CD4-positive, alpha-beta T cell treated with Interleukin-21 for 1 hour (primary cell): ENCODE results near the gene CARD6.
A peak's percentile ranks its signal among the peaks of the same experiment; 100 is the strongest.
"Not testable (repeated sequence)": the region's sequence is repeated elsewhere in the genome, so short reads cannot be mapped to it uniquely, and the experiment has no call there.

ENCODE experiments used
- DNase-seq: peaks from one replicate; pipeline ENCODE4 v3.0.0-alpha.2; 2020

The CARD6 gene

DNA sequence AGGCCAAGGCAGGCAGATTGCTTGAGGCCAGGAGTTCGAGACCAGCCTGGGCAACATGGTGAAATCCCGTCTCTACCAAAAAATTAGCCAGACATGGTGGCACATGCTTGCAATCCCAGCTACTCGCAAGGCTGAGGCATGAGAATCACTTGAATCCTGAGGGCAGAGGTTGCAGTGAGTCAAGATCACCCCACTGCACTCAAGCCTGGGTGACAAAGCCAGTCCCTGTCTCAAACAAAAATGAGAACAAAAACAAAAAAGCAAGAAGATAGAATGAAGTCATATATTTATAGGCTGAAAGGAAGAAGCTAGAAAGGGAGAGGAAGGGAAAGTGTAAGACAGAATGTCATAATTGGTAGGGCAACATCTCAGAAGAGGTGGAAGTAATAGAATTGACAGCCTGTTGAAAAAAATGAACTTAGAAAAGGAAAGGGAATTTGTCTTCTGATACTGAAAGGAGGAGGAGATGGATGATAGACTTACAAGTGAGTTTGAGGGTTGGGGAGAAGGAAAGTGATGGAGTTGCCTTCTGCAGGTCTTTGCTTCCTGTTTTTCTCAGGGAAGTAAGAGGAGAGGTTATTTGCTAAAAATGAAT lies 32.2 kb downstream of the CARD6 start:
- no peak for DNase-seq

DNA sequence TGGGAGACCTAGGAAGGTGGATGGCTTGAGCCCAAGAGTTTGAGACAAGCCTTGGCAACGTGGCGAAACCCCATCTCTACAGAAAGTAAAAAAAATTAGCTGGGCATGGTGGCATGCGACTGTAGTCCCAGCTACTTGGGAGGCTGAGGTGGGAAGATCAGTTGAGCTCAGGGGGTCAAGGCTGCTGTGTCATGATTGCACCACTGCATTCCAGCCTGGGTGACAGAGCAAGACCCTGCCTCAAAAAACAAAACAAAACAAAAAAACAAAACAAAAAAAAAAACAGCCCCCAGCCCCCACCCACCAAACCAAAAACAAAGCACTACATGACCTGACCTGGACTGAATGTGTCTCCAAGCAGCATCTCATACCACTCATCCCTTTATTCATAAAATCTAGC lies 34.8 kb downstream of the CARD6 start:
- DNase-seq, result no peak

DNA sequence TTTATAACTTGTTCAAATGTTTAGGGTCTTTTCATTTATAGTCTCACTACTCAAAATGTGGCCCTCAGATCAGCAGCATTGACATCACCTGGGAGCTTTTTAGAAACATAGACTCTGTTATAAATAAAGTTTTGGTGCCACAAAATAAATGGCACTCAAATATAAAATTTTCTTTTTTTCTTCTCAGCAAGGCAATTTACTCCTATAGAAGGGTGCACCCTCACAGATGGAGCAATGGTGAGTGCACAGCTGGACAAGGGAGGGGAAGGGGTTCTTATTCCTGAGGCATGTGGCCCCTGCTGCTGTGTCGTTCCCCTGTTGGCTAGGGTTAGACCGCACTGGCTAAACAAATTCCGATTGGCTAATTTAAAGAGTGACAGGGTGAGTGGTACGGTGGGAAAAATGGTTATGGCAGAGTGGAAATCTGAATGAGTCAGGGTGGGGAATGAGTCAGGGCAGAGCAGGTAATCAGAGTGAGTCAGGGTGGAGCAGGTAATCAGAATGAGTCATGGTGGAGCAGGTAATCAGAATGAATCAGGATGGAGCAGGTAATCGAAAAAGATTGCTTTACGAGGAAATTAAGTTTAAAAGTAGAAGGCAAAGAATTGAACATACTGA lies 36.3 kb downstream of the CARD6 start:
- DNase-seq, result no peak

DNA sequence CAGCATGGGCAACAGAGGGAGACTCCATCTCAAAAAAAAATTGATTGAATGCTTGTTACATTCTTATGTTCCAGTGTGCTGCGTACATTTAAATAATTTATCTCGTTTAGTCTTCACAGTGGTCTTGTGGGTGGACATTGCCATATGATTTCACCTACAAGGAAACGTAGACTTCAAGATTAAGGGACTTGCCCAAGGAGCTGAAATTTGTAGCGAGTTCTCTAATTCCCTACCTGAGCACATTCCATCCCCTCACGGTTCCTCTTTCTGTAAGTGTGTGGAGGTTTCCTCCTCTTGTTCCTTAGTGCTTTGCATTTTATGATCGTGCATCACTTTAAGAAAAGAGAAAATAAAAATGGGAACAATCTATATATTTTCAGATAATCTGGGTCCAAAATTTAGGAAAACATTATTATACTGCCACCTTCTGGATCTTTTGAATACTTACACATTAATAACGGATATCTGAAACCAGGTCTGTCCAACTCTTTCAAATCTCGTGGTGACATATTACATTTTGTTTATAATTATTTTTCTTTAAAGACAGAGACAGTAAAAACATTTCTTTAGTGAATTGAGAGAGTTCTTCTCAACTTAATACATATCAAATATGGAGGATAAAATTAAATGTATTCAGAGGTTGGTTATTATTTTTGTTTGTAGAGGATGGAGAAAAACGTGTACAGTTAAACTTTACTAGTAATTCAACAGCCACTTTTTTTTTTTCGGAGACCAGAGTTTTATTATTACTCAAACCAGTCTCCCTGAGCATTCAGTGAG lies 38.2 kb downstream of the CARD6 start:
- DNase-seq, result peak; percentile 27

DNA sequence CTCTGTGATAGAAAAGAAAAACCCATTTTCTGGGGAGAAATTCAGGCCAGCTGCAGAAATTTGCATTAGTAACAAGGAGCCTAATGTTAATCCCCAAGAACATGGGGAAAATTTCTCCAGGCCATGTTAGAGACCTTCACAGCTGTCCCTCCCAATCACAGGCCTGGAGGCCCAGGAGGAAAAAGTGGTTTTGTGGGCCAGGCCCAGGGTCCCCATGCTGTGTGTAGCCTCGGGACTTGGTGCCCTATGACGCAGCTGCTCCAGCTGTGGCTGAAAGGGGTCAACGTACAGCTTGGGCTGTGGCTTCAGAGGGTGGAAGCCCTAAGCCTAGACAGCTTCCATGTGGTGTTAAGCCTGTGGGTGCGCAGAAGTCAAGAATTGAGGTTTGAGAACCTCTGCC lies 41.1 kb downstream of the CARD6 start:
- no peak for DNase-seq

DNA sequence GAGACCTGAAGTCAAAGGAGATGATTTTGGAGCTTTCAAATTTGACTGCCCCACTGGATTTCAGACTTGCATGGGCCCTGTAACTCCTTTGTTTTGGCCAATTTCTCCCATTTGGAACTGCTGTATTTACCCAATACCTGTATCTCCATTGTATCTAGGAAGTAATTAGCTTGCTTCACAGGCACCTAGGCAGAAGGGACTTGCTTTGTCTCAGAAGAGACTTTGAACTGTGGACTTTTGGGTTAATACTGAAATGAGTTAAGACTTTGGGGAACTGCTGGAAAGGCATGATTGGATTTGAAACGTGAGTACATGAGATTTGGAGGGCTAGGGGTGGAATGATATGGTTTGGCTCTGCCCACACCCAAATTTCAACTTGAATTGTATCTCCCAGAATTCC lies 41.9 kb downstream of the CARD6 start:
- DNase-seq, result not testable (repeated sequence)

DNA sequence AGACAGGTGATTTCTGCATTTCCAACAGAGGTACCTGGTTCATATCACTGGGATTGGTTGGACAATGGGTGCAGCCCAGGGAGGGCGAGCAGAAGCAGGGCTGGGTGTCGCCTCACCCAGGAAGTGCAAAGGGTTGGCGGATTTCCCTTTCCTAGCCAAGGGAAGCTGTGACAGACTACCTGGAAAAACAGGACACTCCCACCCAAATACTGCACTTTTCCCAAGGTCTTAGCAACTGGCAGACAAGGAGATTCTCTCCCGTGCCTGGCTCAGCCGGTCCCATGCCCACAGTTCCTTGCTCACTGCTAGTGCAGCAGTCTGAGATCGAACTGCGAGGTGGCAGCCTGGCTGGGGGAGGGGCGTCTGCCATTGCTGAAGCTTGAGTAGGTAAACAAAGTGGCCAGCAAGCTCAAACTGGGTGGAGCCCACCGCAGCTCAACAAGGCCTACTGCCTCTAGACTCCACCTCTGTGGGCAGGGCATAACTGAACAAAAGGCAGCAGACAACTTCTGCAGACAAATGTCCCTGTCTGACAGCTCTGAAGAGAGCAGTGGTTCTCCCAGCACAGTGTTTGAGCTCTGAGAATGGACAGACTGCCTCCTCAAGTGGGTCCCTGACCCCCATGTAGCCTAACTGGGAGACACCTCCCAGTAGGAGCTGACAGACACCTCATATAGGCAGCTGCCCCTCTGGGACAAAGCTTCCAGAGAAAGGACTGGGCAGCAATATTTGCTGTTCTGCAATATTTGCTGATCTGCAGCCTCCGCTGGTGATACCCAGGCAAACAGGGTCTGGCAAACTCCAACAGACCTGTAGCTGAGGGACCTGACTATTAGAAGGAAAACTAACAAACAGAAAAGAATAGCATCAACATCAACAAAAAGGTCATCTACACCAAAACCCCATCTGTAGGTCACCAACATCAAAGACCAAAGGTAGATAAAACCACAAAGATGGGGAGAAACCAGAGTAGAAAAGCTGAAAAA lies 54.6 kb downstream of the CARD6 start:
- not testable (repeated sequence) for DNase-seq

DNA sequence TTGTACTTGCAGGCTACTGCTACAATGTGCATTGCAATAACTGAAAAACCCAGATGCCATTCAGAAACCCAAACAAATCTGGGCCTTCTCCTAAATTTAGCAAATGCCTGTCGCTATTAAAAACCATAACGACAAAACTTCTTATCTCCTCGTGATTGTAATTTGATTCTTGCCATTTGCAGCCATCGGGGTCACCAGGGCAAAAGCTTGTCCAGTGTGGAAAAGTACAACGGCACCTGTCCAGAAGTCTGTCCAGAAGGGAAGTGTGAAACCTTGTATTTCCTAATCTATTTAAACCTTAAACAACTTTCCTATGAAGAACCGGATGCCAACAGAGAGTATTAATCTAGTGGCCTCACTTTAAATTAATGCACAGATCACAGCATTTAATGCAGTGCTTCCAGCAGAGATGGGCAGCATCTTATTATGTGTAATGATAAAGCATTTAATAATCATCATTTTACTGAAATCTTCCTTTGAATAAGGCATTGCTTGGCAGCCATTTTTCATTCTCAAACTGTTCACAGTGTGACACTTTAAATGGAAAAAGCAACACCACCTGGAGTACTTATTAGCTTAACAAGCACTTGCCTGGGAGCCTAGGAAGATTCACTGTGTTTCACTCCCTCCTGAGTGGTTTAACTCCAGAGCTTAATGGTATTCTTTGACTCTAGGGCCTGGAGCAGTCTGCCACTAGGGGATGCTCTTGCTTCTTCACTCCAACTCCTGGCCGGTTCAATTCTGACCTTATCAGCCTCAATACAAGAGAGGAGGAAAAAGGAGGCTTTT lies 63.2 kb downstream of the CARD6 start:
- DNase-seq, result peak; percentile 20

DNA sequence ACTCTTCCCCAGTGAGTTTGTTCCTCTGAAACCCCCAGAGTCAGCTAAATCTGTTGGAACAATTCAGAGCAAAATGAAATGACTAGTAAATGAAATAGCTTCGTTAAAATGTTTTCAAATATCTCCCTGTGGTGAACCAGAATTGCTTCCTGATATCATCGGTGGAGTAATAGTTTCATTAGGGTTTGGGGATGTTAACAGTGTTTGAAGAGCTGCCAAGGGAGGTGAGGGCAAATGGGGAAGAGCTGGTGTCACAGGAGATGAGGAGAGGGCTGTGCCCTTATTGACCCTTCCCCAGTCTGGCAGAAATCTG lies 63.8 kb downstream of the CARD6 start:
- DNase-seq, result no peak

DNA sequence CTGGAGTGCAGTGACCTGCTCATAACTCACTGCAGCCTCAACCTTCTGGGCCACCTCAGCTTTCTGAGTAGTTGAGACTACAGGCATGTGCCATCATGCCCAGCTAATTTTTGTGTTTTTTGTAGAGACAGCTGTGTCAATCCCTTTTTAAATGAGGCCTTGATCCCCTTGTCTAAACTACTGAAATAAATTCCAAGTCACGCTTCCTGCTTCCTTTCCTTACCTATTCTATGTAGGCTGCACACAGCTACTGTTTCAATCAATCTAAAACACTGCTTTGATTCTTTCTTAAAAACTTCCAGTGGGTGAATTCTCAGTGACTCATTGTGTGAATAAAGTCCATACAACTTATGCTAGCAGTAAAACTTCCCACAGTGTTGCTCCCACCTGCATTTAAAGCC lies 65.2 kb downstream of the CARD6 start:
- DNase-seq, result no peak

DNA sequence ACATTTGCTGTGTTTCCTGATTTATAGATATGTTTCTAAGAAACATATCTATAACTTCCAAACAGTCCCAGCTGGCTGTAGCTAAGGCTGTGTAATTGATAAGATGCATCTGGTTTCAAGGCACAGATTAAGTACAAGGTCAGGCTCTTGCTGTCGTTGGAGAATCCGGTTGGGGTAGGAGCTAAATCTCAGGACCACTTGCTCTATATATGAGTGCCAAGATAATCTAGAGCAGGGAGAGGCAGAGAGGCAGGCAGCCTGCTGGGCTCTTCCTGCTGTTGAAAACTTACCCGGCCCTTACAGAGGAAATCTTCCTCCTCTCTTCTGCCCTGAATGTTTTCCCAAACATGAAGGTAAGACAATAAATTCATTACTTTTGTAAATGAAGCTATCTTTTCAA lies 68.1 kb downstream of the CARD6 start, which contains the start of gene C7:
TSS of gene C7 (plus strand) at position 234 of the 400 bp plus-strand sequence. CDS start at position 348, 114 bp downstream.
- no peak for DNase-seq

DNA sequence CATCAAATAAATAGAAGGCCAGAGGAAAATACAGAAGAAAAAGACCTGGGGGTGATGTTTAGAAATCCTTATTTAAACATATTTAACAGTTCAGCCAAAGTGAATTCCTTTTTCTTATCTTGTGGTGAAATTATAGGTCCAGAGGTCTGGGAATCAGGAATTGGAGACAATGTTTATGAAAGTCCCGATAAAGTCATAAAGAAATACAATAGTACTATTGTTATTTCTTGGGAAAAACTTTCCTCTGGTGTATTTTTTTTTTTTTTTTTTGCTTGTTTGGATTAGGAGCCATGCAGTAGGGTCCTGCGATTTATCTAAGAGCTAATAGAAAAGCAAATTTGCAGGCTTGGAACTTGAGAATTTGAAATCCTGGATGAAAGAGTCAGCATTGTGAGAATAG lies 68.6 kb downstream of the CARD6 start:
- no peak for DNase-seq
